NCI-H2081 treated with DMSO at 0.1 percent for 48 hours (cell line): ENCODE data around the gene ZNF12.
"Not testable (repeated sequence)": the region's sequence is repeated elsewhere in the genome, so short reads cannot be mapped to it uniquely, and the experiment has no call there.

Experiments used
- DNase-seq: peaks from one replicate; lab custom pipeline; 2025; lab: John Stamatoyannopoulos, UW

Gene ZNF12

DNA sequence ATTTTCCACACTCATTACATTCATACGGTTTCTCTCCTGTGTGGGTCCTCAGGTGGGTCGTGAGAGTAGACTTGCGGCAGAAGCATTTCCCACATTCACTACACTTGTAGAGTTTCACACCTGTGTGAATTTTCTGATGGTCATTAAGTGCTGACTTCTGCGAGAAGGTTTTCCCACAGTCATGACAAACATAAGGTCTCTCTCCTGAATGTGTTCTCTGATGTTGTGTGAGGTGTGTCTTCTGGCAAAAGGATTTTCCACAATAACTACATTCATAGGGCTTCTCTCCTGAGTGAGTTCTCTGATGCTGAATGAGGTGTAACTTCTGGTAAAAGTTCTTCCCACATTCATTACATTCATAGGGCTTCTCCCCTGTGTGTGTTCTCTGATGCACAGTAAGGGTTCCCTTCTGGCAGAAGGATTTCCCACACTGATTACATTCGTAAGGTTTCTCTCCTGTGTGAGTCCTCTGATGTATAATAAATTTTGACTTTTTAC is 15.1 kb downstream of the ZNF12 start:
- no peak for DNase-seq

DNA sequence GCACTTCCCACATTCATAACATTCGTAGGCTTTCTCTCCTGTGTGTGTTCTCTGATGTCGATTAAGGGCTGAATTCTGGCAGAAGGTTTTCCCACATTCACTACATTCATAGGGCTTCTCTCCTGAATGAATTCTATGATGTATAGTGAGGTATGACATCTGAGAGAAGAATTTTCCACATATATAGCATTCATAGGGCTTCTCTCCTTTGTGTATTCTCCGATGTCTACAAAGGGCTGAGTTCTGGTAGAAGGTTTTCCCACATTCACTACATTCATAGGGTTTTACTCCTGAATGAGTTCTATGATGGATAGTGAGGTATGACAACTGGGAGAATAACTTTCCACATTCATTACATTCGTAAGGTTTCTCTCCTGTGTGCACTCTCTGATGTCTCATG is 15.6 kb downstream of the ZNF12 start:
- DNase-seq, result no peak

DNA sequence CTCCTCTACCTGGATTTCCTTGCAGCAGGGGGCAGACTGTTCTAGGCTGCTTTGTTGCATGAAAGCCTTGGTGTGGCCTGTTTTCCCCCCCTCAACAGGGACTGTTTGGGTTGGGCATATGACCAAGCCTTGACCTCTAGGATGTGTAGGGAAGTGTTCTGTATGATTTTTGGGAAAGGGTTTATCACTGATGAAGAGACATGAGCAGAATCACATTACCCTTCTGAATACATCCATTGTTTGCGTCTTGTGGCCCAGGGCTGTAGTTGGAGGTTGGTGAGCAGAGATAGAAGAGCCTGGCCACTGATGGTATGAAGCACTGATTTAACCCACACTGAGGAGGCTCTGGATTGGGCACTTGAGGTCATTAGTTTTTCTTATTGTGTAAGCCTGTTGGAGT is 26.6 kb downstream of the ZNF12 start:
- no peak for DNase-seq

DNA sequence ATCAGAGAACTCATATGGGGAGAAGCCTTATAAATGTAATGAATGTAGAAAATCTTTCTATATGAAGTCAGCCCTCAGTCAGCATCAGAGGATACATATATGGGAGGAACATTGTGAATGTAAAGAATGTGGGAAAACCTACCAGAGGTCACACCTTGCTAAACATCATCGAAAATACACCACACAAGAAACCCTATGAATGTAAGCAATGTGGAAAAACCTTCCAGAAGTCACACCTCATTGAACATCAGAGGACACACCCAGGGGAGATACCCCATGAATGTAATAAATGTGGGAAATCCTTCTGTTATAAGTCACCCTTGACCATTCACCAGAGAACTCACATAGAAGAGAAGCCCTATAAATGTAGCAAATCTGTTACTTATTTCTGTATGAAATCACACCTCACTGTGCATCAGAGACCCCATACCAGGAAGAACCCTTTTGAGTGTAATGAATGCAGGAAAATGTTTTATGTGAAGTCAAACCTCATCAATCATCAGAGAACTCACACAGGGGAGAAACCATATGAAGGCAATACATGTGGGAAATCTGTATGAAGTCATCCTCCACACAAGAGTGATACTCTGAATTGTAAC is 30.8 kb downstream of the ZNF12 start:
- DNase-seq, result no peak

DNA sequence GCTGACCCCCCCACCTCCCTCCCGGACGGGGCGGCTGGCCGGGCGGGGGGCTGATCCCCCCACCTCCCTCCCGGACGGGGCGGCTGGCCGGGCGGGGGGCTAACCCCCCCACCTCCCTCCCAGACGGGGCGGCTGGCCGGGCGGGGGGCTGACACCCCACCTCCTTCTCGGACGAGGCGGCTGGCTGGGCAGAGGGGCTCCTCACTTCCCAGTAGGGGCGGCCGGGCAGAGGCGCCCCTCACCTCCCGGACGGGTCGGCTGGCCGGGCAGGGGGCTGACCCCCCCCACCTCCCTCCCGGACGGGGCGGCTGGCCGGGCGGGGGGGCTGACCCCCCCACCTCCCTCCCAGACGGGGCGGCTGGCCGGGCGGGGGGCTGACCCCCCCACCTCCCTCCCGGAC is 35.9 kb downstream of the ZNF12 start:
- not testable (repeated sequence) for DNase-seq

DNA sequence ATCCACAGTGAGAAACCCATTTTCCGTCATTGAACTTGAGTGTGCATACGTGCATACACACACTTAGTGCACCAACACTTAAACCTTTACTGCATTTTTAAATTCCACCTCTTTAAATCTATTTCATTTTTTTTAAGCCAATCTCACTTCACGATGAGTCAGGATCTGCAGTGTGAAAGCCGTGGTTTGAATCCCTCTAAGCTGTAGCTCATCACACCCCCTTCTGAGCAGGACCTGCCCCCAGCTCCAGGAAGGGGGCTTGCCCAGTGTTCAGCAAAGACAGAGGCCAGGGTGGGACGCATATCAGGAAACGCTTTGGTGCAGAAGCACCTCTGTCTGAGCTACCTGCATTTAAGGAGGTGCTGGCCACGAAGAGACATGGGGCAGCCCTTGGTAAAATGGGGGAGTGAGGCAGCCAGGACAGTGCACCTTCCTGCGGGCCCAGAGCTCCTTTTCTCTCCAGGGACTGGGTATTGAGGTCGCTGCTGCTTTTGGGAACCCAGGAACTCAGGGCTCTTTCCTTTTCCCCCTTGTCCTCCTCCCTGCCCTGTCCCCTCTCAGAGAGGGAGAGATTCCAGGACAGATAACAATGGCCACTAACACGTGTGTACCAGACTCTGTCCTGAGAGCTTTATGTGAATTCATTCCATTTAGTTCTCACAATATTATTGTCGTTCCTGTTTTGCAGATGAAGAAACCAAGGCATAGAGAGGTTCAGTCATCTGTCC is 48.0 kb downstream of the ZNF12 start:
- DNase-seq, result no peak

DNA sequence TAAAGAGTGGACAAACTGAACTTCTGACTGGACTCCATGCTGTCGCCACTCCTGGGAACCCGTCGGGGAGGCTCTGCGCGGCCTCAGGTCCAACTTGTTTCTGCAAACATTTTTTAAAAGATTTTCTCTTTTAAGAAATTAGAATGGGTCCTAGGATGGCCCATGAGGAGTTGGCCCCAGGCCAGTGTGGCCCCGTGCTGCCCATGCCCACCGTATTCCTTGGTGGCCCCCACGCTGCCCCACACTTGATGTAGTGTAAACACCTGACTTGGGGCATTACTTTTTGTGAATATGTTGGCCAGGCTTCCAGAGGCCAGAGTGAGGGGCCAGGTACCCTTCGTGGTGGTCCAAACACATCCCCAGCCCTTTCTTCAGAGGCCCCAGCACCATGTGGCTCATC is 50.3 kb downstream of the ZNF12 start:
- DNase-seq, result no peak

DNA sequence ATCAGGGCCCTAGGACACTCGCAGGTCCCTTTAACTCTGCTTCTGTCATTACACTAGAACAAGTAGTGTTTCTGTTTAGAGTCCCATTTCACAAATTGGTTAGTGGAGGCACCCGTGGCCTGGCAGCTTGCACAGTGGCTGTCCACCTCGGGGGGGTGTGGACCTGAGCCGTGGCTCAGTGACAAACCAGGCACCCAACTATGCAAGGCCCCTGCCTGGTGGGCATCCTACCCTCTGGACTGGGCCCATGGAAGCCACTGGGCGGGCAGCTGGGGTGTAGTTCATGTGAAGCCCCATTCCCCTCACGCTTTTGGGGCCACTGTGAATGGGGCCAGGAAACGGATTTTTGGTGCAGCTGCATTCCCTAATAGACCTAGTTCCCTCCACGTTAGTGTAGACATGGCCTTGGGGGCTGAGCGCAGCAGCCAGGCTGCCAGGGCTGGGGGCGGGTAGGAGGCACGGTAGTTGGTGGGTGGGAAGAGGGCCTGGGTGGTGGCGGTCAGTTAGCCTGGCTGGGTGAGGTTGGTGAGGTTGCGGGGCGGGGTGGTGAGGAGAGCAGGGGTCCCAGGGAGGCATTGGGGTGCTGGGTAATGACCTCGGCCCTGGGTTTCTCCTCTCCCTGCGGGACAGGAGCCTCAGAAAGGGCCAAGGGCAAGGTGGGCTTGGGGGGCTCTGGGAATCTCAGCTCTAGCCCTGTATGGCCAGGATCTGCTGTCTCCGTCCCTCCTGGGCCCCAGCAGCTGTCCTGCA is 50.9 kb downstream of the ZNF12 start:
- no peak for DNase-seq

DNA sequence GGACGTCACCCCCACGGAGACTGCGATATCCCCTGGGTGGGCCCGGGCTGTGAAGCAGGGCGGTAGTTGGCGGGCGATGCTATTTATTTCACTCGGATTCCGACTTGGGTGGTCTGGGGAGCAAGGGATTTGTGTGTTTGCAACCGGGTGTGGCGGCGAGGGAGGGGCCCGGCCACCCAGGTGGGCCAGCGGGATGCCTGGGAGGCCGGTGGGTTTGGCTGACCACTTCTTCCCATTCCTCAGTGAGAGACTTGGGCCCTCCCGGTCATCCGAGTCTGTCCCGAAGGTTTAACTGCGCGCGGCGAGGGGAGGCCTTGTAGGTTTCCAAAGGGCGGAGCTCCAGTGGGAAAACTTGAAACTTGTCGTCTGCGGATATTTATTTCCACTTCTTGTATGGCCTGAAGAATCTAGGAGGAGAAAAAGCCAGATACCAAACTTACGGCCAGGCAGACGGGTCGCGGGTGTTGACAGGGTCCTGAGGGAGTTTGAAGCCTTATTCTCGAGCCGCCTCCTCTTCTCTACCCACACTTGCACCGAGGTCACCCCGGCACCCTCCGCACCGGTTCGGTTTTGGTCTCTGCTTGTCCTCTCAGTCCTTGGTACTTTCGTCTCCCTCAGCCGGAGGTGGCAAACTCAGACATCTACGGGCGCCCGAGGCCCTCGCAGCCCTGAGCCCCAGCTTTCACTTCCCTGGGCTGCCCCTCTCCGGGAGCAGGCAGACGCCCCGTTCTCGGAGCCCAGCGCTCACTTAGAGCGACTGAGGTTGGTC is 51.7 kb downstream of the ZNF12 start:
- no peak for DNase-seq

DNA sequence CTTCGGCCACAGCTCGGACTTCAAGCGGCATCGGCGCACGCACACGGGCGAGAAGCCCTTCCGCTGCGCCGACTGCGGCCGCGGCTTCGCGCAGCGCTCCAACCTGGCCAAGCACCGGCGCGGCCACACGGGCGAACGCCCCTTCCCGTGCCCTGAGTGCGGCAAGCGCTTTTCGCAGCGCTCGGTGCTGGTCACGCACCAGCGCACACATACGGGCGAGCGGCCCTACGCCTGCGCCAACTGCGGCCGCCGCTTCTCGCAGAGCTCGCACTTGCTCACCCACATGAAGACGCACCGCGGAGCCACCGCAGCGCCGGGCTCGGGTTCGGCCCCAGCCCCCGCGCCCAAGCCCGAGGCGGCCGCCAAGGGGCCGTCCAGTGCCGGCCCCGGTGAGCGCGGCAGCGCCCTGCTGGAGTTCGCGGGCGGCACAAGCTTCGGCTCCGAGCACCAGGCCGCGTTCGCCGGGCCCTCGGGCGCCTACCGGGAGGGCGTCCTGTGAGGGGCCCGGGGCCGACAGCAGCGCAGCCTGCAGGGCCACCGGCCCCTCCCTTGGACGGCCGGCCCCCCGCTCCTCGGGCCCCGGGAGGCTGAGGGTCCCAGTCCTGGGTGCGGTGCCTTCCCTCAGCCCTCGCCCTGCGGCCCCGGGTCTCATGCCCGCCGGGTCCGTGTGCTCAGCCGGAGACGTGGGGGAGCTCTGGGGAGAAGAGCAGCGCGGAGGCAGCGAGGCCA is 52.5 kb downstream of the ZNF12 start:
- DNase-seq, result no peak

DNA sequence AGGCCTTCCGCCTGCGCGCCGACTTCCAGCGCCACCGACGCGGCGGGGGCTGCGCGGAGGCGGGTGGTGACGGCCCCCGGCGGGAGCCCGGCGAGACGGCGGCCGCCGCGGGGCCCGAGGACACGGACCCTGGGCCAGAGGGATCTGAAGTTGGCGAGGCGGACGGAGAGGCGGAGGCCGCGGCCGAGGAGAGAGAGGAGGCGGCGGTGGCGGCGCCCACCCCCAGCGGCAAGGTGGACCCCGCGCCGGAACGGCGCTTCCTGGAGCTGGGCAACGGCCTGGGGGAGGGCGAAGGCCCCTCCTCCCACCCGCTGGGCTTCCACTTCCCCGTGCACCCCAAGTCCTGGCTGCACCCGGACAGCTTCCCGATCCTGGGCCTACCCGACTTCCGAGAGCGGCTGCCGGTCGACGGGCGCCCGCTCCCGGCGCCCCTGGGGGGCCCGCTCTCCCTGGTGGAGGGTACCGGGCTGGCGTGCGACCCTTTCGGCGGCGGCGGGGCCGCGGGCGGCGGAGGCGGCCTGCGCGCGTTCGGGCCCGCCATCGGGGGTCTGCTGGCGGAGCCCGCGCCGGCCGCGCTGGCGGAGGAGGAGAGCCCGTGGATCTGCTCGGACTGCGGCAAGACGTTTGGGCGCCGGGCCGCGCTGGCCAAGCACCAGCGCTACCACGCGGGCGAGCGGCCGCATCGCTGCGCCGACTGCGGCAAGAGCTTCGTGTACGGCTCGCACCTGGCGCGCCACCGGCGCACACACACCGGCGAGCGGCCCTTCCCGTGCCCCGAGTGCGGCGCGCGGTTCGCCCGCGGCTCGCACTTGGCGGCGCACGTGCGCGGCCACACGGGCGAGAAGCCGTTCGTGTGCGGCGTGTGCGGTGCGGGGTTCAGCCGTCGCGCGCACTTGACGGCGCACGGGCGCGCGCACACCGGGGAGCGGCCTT is 53.4 kb downstream of the ZNF12 start:
- DNase-seq, result no peak

DNA sequence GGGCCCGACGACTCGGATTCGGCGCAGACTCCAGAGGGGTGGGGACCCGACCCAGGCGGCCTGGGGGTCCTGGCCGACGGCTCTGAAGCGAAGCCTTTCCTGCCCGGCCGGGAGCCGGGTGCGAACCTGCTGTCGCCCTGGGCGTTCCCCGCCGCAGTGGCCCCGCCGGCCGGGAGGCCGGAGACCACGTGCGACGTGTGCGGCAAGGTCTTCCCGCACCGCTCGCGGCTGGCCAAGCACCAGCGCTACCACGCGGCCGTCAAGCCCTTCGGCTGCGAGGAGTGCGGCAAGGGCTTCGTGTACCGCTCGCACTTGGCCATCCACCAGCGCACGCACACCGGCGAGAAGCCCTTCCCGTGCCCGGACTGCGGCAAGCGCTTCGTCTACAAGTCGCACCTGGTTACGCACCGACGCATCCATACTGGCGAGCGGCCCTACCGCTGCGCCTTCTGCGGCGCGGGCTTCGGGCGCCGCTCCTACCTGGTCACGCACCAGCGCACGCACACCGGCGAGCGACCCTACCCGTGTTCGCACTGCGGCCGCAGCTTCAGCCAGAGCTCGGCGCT is 54.2 kb downstream of the ZNF12 start:
- no peak for DNase-seq

DNA sequence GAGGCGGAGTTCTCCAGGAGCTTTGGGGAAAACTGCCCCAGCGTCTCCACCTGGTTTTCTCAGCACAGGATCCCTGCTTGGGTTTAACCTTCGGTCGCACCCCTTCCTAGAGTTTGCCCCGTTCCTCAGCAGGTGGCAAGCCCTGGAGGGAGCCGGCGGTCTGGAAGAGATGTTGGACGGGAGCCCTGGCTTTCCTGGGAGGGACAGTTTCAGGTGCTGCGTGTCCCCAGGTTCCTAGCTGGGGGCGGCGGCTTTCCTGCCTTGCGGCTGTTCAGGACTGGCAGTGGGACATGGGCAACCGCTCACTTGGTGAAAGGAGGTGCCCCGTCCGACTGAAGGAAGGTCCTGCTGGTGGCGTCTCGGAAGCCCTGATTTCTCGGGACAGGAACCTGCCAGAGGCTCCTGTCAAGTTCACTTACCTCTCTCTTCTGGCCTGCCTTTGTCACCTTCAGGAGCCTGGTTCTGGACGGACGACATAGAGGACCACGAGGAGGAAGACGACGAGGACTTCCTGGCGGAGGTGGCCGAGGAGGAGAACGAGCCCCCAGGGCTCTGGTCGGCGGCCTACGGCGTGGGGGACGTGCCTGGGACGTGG is 54.8 kb downstream of the ZNF12 start:
- no peak for DNase-seq

DNA sequence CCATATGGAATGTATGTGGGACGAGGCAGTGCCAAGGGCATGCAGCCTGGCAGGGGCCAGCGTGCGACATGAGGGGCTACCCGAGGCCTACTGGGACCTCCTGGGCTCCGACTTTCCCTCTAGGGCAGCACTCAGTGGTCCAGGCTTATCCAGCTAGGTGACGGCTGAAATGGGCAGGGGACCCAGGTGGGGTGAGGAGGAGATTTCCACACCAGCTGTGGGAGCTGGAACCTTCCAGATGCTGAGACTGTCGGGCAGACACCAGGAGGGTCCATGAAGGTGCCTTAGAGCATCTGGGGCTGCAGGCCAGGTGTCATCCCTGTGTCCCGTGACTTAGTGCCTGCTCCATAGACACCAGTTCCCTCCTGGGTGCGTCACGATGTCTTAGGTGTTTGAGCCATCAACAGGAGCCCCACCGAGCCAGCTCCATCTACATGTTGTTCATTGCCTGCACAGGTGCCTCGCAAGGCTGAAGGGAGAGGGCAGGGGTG is 56.2 kb downstream of the ZNF12 start:
- no peak for DNase-seq

DNA sequence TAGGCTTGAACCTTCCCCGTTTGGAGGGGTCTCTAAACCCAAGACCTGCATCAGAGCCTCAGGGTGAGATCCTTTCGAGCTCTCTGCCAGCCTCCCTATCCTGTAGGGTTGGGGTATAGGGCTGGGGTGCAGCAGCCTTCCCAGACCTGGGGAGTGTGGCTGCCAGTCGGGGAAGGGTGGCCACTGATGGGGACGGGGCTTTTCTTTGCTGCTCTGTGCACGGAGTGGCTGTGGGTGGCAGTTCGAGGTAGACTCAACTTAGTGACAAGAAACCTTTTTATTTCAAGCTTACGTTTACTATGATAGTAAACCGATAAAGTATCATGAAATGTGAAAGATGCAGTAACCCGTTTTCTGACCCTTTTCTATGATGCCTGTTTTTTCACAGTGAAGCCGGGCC is 56.7 kb downstream of the ZNF12 start:
- no peak for DNase-seq

DNA sequence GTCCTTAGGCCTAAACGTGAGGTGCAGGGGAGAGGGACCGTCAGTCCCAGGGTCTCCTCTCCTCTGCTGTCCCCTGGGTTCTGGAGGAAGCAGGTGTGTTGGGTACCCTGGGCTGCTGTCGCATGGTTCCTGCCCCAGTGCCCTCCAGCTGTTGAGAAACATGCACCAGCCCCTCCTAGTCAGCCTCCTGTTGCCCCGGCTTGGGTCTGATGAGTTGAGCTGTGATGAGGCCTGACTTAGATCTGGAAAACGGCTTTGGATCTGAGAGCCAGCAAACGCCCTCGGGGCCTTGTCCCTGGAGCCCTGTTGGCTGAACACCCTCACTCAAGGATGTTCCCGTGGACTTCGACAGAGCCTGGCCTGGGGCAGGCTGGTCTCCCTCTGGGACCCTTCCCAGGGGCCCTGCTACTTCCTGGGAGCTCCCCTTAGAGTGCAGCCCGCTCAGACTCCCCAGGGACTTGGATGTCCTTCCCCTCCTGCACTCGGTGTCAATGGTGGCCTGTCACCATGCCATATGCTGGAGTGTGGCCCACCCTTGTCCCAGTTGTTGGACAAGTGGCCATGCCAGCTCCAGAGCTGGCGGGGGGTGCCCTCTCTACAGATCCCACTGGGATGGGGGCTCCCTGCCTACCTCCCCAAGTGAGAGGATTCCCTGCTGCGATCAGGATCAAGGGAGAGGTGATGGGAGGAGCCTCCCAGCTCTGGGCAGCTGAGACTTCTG is 57.3 kb downstream of the ZNF12 start:
- DNase-seq, result no peak

DNA sequence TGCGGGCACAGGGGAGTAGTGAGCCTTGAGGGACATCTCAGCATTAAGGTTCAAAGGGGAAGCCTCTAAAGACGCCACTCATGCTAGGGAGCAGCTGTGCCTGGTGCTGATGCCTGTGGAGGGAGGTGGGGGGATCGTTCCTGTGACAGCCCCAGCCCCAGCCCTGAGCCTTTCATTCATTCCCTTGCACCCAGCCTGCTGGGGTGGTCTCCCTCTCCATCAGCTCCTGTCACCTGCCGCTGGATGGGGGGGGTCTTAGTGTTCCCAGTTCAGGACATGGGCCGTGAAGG is 58.0 kb downstream of the ZNF12 start:
- no peak for DNase-seq

DNA sequence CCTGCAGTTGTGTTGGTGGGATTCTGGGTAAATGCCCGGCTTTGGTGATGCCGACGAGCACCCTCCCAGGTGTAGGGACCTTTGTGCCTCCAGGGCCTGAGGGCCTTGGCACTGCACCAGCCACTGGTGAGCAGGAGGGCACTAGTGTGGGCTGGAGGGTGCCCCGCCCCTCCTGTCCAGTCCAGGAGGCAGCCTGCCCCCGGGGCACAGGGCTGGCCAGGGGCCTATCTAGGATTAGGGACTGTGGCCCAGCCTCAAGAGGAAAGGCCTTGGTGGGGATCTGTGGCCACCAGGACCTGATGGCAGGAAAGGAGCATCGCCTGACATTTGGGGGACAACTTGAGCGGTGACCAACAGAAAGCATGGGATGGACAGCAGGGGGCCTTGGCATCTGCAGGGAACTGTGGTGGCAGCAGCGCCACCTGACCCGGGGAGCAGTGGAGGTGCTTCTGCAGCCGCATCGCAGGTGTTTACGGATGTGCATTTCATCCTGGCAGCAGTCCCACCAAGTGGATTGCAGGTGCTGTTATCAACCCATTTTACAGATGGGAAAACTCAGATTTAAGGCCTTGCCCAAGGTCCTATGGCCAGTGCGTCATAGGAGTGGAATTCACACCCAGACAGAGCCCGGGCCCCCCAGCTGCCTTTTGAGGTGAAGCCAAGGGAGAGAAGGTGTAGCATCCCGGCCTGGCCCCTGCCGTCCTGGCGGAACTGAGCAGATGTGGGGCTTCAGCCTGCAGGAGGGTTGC is 58.5 kb downstream of the ZNF12 start:
- no peak for DNase-seq

DNA sequence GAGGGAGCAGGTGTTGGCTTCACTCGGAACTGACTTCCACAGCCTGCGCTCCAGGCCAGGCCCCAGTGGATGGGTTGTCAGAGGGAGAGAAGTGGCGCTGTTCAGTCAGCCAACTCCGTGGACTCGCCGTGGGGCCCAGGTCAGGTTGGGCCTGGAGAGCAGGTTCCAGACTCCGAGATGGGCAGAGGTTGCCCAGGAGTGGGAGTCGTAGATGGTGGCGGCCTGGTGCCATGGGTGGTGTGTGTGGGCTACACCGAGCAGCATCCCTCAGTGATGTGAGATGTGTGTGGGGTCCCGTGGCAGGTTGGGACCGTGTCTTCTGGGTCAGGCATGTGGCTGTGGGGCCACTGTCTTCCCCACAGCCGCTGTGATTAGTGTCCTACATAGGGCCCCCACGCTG is 59.2 kb downstream of the ZNF12 start:
- no peak for DNase-seq
